GM20431 (cell line): ENCODE data around the gene PELI2.

Experiments used
- in situ Hi-C: fragments of 300-500 bp; cut with MseI, MboI; formaldehyde crosslinking; loops from one replicate; pipeline ENCODE4 v1.15.0; 2020; ENCODE audit warnings: low sequenced_read_pairs; ENCODE audit not compliant: unreplicated experiment

Gene PELI2

GRCh38 chr14:56168007-56168616 lies 49.9 kb downstream of the PELI2 start:
- in situ Hi-C loops = no loop called here

GRCh38 chr14:56170028-56170427 lies 51.8 kb downstream of the PELI2 start:
- in situ Hi-C loops = no loop called here

GRCh38 chr14:56170877-56171422 lies 52.7 kb downstream of the PELI2 start:
- in situ Hi-C loops = no loop called here

GRCh38 chr14:56172074-56172473 lies 53.9 kb downstream of the PELI2 start:
- in situ Hi-C loops = no loop called here

- in situ Hi-C loops = no loop called here
Measured at GRCh38 chr14:56172571-56172971, 54.4 kb downstream of the PELI2 start.

GRCh38 chr14:56173365-56173922 lies 55.2 kb downstream of the PELI2 start:
- in situ Hi-C loops = no loop called here

GRCh38 chr14:56175773-56176172 lies 57.6 kb downstream of the PELI2 start:
- in situ Hi-C loops = no loop called here

- in situ Hi-C loops = no loop called here
Measured at GRCh38 chr14:56176530-56176929, 58.3 kb downstream of the PELI2 start.

- in situ Hi-C loops = no loop called here
Measured at GRCh38 chr14:56177036-56177435, 58.8 kb downstream of the PELI2 start.

GRCh38 chr14:56180754-56181542 lies 62.7 kb downstream of the PELI2 start:
- in situ Hi-C loops = no loop called here

GRCh38 chr14:56181681-56182085 lies 63.5 kb downstream of the PELI2 start:
- in situ Hi-C loops = no loop called here

GRCh38 chr14:56182410-56182809 lies 64.2 kb downstream of the PELI2 start:
- in situ Hi-C loops = no loop called here

GRCh38 chr14:56183631-56184157 lies 65.5 kb downstream of the PELI2 start:
- in situ Hi-C loops = no loop called here

- in situ Hi-C loops = no loop called here
Measured at GRCh38 chr14:56185992-56186391, 67.8 kb downstream of the PELI2 start.

GRCh38 chr14:56187736-56188135 lies 69.5 kb downstream of the PELI2 start:
- in situ Hi-C loops = no loop called here

- in situ Hi-C loops = no loop called here
Measured at GRCh38 chr14:56189307-56189706, 71.1 kb downstream of the PELI2 start.

GRCh38 chr14:56193347-56193746 lies 75.1 kb downstream of the PELI2 start:
- in situ Hi-C loops = no loop called here

GRCh38 chr14:56194042-56194441 lies 75.8 kb downstream of the PELI2 start:
- in situ Hi-C loops = no loop called here

- in situ Hi-C loops = no loop called here
Measured at GRCh38 chr14:56195223-56195622, 77.0 kb downstream of the PELI2 start.

GRCh38 chr14:56195704-56196103 lies 77.5 kb downstream of the PELI2 start:
- in situ Hi-C loops = no loop called here

- in situ Hi-C loops = no loop called here
Measured at GRCh38 chr14:56196274-56196673, 78.1 kb downstream of the PELI2 start.
